K562 (cell line): ENCODE data around the gene GRSF1. TPM values are rescaled to one million over a fixed set of nuclear protein-coding genes. Genes with fewer than 3 reads are reported as not detected.

ENCODE experiments used
- ATAC-seq: fragments of 200-7000 bp; cut with Tn5 transposase; 3 replicates; pipeline ENCODE4 v1.9.1; 2020; ENCODE audit warnings: moderate library complexity
- BruUV-seq: library from RNA; stranded (reverse); fragments of 400-500 nt; replicated peaks from 2 replicates; lab custom pipeline; 2021; lab: Mats Ljungman, UMichigan
- CTCF ChIA-PET: fragments of 300-600 bp; formaldehyde crosslinking; extraction: SDS; loops from one replicate; lab custom pipeline; 2021; ENCODE audit warnings: low intra/inter-chr PET ratio; lab: Yijun Ruan, JAX
- POLR2A ChIA-PET: fragments of 300-600, 350-650 bp; sonication (Branson Sonifier 250); formaldehyde crosslinking; extraction: SDS; loops from one replicate; lab custom pipeline; 2021; ENCODE audit warnings: antibody characterized with exemption, inconsistent platforms; lab: Yijun Ruan, JAX
- DNase-seq, 4 experiments: peaks; one replicate each; pipeline versions ENCODE4 v3.0.0 to v3.0.0-alpha.2; 2011 to 2018; ENCODE audit warnings: low spot score in 3 of 4, mixed read lengths in 3 of 4; ENCODE audit errors: extremely low read depth in 1 of 4
- FAIRE-seq: peaks from 2 replicates; lab custom pipeline; 2011; peaks lifted over from hg19 to GRCh38; lab: Jason Lieb, UNC
- H2AFZ ChIP-seq: 2 replicates; pipeline ENCODE4 v1.6.0; 2011; ENCODE audit warnings: low read depth, low read length, control low read depth, inconsistent platforms
- H3K27ac ChIP-seq: fragments of 200-600 bp; 3 replicates; pipeline ENCODE4 v1.8.0; 2011; ENCODE audit warnings: low read depth, mild to moderate bottlenecking, control low read depth, inconsistent platforms, low read length, moderate library complexity, mixed read lengths; ENCODE audit errors: extremely low read depth
- H3K27me3 ChIP-seq, 2 experiments: fragments of 300-600 bp in 1 of 2; 2 replicates in 1 of 2; 3 replicates in 1 of 2; pipeline versions ENCODE4 v1.6.0 to v1.8.0; 2011; ENCODE audit warnings: inconsistent platforms in 2 of 2, low read length in 2 of 2, mild to moderate bottlenecking in 1 of 2, mixed read lengths in 1 of 2, moderate library complexity in 1 of 2; ENCODE audit not compliant: control insufficient read depth in 2 of 2, insufficient read depth in 2 of 2
- H3K36me3 ChIP-seq: fragments of 300-600 bp; 3 replicates; pipeline ENCODE4 v1.8.0; 2011; ENCODE audit warnings: mild to moderate bottlenecking, low read length, inconsistent platforms; ENCODE audit not compliant: control insufficient read depth, insufficient read depth
- H3K4me1 ChIP-seq, 2 experiments: fragments of 200-600 bp in 1 of 2; replicated peaks in 1 of 2; 2 replicates in 1 of 2; 3 replicates in 1 of 2; pipeline versions ENCODE4 v1.5.1 to v1.8.0; 2011; ENCODE audit warnings: inconsistent platforms in 2 of 2, low read length in 2 of 2, mild to moderate bottlenecking in 1 of 2, mixed read lengths in 1 of 2, moderate library complexity in 1 of 2; ENCODE audit not compliant: control insufficient read depth in 2 of 2, insufficient read depth in 2 of 2
- H3K4me2 ChIP-seq: 2 replicates; pipeline ENCODE4 v1.6.1; 2011; ENCODE audit warnings: low read length, control low read depth, inconsistent platforms, mixed read lengths; ENCODE audit not compliant: insufficient read depth
- H3K4me3 ChIP-seq: fragments of 200-600 bp; sonication (generic), shearing (Covaris generic); 2 replicates; pipeline ENCODE4 v1.5.1; 2016; ENCODE audit warnings: control low read depth, inconsistent platforms
- H3K79me2 ChIP-seq: fragments of 200-600 bp; 3 replicates; pipeline ENCODE4 v1.8.0; 2011; ENCODE audit warnings: low read length, inconsistent platforms; ENCODE audit not compliant: control insufficient read depth, insufficient read depth
- H3K9ac ChIP-seq, 2 experiments: 2 replicates each; pipeline versions ENCODE4 v1.6.0 to v1.6.1; 2011; ENCODE audit warnings: low read depth in 2 of 2, low read length in 2 of 2, control low read depth in 1 of 2, inconsistent platforms in 1 of 2, mild to moderate bottlenecking in 1 of 2, mixed read lengths in 1 of 2; ENCODE audit not compliant: insufficient read depth in 1 of 2
- H3K9me1 ChIP-seq: one replicate; pipeline ENCODE4 v1.6.0; 2011; ENCODE audit warnings: inconsistent platforms, mild to moderate bottlenecking, low read length, moderate library complexity; ENCODE audit not compliant: control insufficient read depth, insufficient read depth
- H3K9me3 ChIP-seq: replicated peaks from 2 replicates; pipeline ENCODE4 v1.5.1; 2011; ENCODE audit warnings: low read depth, low read length, inconsistent platforms; ENCODE audit not compliant: control insufficient read depth, insufficient read depth
- H4K20me1 ChIP-seq: replicated peaks from 2 replicates; pipeline ENCODE4 v1.6.1; 2011; ENCODE audit warnings: low read length, inconsistent platforms, mixed read lengths; ENCODE audit not compliant: control insufficient read depth, insufficient read depth
- CBFA2T3 ChIP-seq: fragments of 450-650 bp; IDR thresholded peaks from 2 replicates; pipeline ENCODE4 v1.6.1; 2017
- WGBS: fragments of 100-300 bp; shearing (Covaris generic); methylation state at CpG from one replicate; pipeline ENCODE4 v1.1.6; 2016; ENCODE audit warnings: low coverage, mixed read lengths; ENCODE audit not compliant: insufficient coverage; ENCODE audit errors: missing lambda C conversion rate; 5-methylcytosine and 5-hydroxymethylcytosine counted together
- in situ Hi-C: fragments of 300-500 bp; cut with MboI; formaldehyde crosslinking; loops from 4 replicates; pipeline ENCODE4 v1.15.0; 2018; ENCODE audit warnings: inconsistent platforms, mixed read lengths
- intact Hi-C: fragments of 100-400 bp; cut with micrococcal nuclease; formaldehyde crosslinking; loops from 2 replicates; pipeline ENCODE4 v1.14.2; 2022
- polyA plus RNA-seq, 8 experiments: library from polyadenylated mRNA; depleted of rRNA in 4 of 8; stranded (reverse) in 5 of 8; unstranded in 3 of 8; fragments of >200 nt; fragmentation: Nextera tagmentation in 2 of 8; fragmentation: Illumina TruSeq in 1 of 8; extraction: Ambion mirVana in 2 of 8; extraction: Trizol in 1 of 8; gene quantifications; 2 replicates each; pipeline versions ENCODE4 v1.2.1 to v1.2.3, GENCODE V29; 2011 to 2014; ENCODE audit warnings: inconsistent platforms in 1 of 8, missing spikeins in 1 of 8
- total RNA-seq, 7 experiments: library from RNA; depleted of rRNA in 6 of 7; stranded (reverse); fragments of >200 nt in 6 of 7; fragmentation: Illumina TruSeq in 2 of 7; extraction: Trizol in 2 of 7; gene quantifications; 2 replicates each; pipeline versions ENCODE4 v1.2.1 to v1.2.3, GENCODE V29; 2011 to 2021; ENCODE audit warnings: low replicate concordance in 1 of 7
- TF ChIP-seq, protein P1 (sequence below): fragments of 250-450 bp; sonication (Bioruptor Pico); IDR thresholded peaks from 2 replicates; pipeline ENCODE4 v1.5.0; 2021; ENCODE audit warnings: mild to moderate bottlenecking, borderline replicate concordance
- TF ChIP-seq, protein P2 (sequence below), 2 experiments: fragments of 250-450 bp in 1 of 2; fragments of 450-650 bp in 1 of 2; sonication (Bioruptor Pico) in 1 of 2; IDR thresholded peaks; 2 replicates each; pipeline versions ENCODE4 v1.6.1 to v1.8.0; 2016 to 2021; ENCODE audit warnings: mild to moderate bottlenecking in 2 of 2, moderate library complexity in 2 of 2, missing compliant biosample characterization in 1 of 2, missing genetic modification characterization in 1 of 2
- TF ChIP-seq, protein P3 (sequence below), 2 experiments: fragments of 450-650 bp; formaldehyde crosslinking in 1 of 2; IDR thresholded peaks; 2 replicates each; pipeline versions ENCODE4 v1.4.0 to v1.6.1; 2014 to 2020; ENCODE audit warnings: mild to moderate bottlenecking in 2 of 2, borderline replicate concordance in 1 of 2, low read depth in 1 of 2

Gene GRSF1
- total and polyA plus RNA-seq, 9 of the 15 experiments (the other 6 are each of a cell fraction or from before 2014, with no cell fraction given), result 33.0 to 105 (median 76.0) TPM

DNA sequence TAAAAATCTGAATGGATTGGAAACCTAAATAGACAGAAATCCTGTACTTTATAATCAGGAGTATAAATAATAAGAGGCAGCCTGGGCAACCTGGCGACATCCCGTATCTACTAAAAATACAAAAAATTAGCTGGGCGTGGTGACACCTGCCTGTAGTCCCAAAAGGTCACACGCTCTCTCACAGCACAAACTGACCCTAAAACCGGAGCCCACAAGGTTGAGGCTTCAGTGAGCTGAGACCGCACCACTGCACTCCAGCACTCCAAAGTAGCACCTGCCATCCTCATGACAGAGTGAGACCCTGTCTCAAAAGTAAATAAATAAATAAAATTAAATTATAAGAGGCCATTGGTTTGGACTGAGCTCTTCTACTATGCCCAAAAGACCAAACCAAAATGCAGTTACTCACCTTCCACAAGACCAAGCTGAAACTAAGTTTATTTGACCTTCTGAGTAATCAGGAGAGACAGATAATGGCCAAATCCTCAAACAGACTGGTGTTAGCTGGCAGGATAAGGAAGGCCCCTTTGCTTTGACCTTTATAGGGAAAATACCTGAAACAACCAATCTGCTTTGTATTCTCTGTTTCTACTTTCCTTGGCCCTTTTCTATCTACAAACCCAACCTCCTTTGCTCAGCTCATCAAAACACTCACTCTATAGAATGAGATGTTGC, 3.2 kb upstream of the GRSF1 start:
- ChIA-PET CTCF (no interaction called here), POLR2A (no interaction called here)
- Histone ChIP-seq H3K9ac (no peak overlapping the region; a peak in 1 of 4 replicates), H4K20me1 (peaks cover 3% of the 10 kb centered on the region; the same call in 1 of the 2 replicates), H3K27ac (no peak overlapping the region), H3K4me1 (peaks cover 4 to 11% of the 10 kb centered on the region in 2 experiments; a peak in 4 of 5 replicates), H3K4me2 (no peak overlapping the region), H3K9me3 (no peaks in the 10 kb centered on the region), H3K4me3 (no peak overlapping the region), H2AFZ (no peak overlapping the region), H3K27me3 (no peaks in the 10 kb centered on the region), H3K36me3 (0 out of 3 replicates have a peak, but pooled peaks cover 2% of the 10 kb centered on the region), H3K79me2 (peaks cover 18% of the 10 kb centered on the region), H3K9me1 (no peaks in the 10 kb centered on the region)
- BruUV-seq, result no TSS peak
- in situ Hi-C loops (no loop called here), intact Hi-C loops (no loop called here)
- FAIRE-seq (no peak), ATAC-seq (no peak), DNase-seq (no peak)
- TF ChIP-seq CBFA2T3, result 0 out of 2 replicates have a peak, but pooled peaks have one; percentile 8
- TF ChIP-seq, protein P1, sequence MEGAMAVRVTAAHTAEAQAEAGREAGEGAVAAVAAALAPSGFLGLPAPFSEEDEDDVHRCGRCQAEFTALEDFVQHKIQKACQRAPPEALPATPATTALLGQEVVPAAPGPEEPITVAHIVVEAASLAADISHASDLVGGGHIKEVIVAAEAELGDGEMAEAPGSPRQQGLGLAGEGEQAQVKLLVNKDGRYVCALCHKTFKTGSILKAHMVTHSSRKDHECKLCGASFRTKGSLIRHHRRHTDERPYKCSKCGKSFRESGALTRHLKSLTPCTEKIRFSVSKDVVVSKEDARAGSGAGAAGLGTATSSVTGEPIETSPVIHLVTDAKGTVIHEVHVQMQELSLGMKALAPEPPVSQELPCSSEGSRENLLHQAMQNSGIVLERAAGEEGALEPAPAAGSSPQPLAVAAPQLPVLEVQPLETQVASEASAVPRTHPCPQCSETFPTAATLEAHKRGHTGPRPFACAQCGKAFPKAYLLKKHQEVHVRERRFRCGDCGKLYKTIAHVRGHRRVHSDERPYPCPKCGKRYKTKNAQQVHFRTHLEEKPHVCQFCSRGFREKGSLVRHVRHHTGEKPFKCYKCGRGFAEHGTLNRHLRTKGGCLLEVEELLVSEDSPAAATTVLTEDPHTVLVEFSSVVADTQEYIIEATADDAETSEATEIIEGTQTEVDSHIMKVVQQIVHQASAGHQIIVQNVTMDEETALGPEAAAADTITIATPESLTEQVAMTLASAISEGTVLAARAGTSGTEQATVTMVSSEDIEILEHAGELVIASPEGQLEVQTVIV (CRISPR knock-in tag), result no peak
- TF ChIP-seq, protein P2, sequence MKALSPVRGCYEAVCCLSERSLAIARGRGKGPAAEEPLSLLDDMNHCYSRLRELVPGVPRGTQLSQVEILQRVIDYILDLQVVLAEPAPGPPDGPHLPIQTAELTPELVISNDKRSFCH (CRISPR knock-in tag; IDR thresholded peaks at IDR 0.05), result no peak
- TF ChIP-seq, protein P2 (tag; IDR thresholded peaks at IDR 0.05), result peak; percentile 50; the same call in 1 of the 2 replicates
- TF ChIP-seq, protein P3, sequence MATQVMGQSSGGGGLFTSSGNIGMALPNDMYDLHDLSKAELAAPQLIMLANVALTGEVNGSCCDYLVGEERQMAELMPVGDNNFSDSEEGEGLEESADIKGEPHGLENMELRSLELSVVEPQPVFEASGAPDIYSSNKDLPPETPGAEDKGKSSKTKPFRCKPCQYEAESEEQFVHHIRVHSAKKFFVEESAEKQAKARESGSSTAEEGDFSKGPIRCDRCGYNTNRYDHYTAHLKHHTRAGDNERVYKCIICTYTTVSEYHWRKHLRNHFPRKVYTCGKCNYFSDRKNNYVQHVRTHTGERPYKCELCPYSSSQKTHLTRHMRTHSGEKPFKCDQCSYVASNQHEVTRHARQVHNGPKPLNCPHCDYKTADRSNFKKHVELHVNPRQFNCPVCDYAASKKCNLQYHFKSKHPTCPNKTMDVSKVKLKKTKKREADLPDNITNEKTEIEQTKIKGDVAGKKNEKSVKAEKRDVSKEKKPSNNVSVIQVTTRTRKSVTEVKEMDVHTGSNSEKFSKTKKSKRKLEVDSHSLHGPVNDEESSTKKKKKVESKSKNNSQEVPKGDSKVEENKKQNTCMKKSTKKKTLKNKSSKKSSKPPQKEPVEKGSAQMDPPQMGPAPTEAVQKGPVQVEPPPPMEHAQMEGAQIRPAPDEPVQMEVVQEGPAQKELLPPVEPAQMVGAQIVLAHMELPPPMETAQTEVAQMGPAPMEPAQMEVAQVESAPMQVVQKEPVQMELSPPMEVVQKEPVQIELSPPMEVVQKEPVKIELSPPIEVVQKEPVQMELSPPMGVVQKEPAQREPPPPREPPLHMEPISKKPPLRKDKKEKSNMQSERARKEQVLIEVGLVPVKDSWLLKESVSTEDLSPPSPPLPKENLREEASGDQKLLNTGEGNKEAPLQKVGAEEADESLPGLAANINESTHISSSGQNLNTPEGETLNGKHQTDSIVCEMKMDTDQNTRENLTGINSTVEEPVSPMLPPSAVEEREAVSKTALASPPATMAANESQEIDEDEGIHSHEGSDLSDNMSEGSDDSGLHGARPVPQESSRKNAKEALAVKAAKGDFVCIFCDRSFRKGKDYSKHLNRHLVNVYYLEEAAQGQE (IDR thresholded peaks at IDR 0.05; ENCODE audit: borderline replicate concordance), result peak; percentile 5; the same call in 1 of the 2 replicates
- TF ChIP-seq, protein P3 (CRISPR knock-in tag; IDR thresholded peaks at IDR 0.05; ENCODE audit: low read depth), result no peak
- WGBS, result 61% methylated on average over 6 of the region's 6 CpGs
